GM18520 (cell line): ENCODE data around the gene TMEM271.
"Not testable (repeated sequence)": the region's sequence is repeated elsewhere in the genome, so short reads cannot be mapped to it uniquely, and the experiment has no call there.

Experiments used
- ATAC-seq: cut with Tn5 transposase; IDR thresholded peaks from one replicate; pipeline ENCODE4 v1.9.1; 2021; ENCODE audit not compliant: unreplicated experiment

The TMEM271 gene

DNA sequence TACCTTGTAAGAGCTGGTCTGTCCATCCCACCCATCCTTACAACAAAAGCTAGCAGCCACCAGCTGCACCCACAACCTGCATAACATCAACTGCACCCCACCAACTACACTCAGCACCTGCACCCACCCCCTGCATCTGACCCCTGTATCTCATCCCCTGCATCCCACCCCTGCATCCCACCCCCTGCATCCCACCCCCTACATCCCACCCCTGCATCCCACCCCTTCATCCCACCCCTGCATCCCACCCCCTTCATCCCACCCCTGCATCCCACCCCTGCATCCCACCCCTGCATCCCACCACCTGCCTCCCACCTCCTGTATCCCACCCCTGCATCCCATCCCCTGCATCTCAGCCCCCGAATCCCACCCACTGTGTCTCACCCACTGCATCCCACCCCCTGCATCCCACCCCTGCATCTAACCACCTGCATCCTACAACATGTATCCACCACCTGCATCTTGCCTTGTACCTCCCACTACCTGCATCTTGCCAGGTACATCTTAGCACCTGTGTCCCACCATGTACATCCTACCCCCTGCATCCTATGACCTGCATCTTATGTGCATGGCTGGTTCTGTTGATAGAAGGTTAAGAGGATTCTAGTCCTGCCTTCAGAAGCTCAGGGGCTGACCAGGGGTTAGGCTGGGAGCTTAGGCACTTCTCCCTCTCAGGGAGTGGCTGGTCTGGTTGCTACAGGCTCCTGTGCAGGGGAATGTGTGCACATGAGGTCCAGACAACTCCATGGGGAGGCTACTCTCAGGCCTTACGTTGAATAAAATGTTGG is 9.4 kb downstream of the TMEM271 start:
- ATAC-seq = no peak

DNA sequence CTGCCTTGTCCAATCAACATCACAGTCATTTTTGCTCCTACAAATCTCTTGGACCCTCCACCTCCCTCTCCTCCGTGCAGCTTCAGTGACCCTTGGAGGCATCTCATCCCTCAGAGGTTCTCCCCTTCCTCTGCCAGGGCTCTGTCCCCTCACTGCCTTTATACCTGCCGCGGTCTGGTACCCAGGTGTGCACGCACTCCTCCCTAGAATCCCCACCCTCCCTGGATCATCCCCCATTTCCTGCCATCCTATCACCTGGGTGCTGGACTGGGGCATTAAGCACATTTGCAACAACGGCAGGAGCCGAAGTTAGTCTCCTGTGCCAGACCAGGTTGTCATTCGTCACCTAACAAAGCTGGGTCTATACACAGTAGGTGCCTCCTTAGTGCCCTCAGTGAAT is 10.1 kb downstream of the TMEM271 start:
- ATAC-seq = no peak

DNA sequence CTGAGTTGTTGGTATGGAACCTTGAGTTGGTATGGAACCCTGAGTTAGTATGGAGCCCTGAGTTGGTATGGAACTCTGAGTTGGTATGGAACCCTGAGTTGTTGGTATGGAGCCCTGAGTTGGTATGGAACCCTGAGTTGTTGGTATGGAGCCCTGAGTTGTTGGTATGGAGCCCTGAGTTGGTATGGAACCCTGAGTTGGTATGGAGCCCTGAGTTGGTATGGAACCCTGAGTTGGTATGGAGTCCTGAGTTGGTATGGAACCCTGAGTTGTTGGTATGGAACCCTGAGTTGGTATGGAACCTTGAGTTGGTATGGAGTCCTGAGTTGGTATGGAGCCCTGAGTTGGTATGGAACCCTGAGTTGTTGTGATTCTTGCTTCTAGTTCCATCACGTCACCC is 10.5 kb downstream of the TMEM271 start:
- ATAC-seq = not testable (repeated sequence)

DNA sequence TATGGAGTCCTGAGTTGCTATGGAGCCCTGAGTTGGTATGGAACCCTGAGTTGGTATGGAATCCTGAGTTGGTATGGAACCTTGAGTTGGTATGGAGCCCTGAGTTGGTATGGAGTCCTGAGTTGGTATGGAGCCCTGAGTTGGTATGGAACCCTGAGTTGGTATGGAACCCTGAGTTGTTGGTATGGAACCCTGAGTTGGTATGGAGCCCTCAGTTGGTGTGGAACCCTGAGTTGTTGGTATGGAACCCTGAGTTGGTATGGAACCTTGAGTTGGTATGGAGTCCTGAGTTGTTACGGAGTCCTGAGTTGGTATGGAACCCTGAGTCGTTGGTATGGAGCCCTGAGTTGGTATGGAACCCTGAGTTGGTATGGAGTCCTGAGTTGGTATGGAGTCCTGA is 13.6 kb downstream of the TMEM271 start:
- not testable (repeated sequence) for ATAC-seq

DNA sequence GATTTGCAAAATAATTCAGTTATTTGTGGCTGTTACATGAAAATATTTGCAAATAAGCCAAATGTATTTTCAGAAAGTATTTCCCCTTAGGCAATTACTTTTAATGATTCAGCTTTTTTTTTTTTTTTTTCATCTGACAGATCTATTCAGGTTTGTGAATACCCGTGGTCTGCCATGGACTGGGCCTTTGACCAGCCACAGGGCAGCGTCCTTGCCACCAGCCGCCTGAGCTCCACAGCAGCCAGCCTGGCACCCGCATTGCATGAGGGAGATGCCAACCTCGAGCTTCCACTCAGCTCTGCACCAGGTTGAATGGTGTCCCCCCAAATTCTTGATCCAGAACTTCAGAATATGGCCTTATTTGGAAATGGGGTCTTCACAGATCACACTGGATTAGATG is 14.7 kb downstream of the TMEM271 start:
- ATAC-seq = no peak

DNA sequence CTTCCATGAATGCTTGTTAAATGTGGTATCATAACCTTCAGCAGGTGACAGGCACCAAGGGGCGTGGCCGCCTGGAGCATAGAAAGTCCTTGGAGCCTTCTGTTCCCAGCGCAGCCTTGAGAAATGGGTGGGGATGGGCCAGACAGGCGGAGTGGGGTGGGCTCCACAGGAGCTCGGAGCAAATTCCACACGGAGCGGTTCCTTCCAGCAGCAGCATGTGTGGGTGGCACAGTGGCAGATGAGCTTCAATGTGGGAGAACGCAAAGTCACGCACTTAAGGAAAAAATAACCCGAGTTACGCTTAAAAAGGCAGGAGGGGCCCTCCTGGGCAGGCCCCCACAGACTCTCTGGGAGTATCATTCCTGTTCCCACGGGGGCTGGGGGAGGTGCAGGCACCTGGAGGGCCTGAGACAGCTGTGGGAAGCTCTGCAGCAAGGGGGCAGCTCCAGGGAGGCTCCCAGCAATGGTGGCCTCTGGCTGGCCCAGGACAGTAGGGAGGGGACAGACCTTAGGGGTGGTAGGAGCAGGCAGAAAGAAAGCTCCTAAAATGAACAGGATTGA is 15.3 kb downstream of the TMEM271 start:
- ATAC-seq = no peak

DNA sequence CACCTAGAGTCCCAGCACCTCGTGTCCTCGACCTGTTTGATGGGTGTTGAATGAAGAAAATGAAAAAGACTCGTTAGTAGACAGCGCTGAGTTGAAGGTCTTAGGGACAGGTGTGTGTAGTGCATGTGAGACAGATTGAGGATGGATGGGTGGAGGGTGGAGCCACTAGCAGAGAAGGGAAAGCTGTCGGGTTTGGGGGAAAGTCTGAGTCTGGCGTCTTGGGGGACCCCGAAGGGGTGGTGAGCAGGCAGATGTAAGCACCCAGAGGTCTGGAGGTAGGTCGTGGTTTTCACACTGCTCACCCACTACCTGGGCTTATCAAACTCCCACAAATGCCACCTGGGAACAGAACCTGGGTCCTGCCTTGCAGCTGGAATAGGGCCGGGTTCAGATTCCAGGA is 16.0 kb downstream of the TMEM271 start:
- ATAC-seq = no peak

DNA sequence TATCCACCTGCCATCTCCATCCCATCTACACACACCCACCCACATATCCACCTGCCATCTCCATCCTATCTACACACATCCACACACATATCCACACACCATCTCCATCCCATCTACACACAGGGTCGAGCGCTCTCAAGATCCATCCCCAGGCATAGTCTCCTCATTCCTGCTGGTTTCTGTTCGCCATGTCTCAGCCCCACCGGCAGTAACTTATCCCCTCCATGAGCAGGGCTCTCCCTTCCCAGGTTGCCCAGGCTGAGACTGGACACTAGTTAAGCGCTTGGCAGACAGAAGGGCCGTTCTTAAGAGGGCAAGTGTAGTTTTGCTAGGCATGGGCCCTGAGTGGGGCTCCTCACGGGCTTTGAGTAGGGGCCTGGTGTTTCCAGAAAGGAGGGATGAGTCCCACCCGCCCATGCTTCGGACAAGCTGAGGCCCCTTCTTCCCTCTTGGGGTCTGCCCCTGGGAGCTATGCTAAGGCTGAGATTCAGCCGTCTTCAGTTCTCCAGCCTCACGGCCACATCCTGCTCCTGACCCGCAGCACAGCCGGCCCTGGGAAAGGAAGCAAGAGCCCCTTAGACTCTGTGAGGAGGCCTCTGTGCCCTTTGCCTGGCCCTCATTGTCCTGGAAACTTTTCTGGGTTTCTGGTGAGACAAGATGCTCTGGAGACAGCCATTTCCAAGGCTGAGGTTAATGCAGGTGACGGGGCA is 20.4 kb downstream of the TMEM271 start:
- no peak for ATAC-seq

DNA sequence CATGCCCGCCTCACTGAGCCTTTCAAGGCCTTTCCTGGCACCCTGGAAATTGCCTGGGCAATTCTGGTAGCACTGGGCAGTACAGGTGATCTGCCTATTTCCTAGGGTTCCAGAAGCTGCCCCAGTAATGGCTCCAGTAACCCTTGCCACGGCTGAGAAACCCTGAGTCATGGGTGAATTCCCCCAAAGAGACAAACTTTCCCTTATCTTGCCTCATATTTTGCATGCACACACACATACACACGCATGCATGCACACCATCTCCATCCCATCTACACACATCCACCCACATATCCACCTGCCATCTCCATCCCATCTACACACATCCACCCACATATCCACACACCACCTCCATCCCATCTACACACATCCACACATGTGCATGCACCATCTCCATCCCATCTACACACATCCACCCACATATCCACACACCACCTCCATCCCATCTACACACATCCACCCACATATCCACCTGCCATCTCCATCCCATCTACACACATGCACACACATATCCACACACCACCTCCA is 21.2 kb downstream of the TMEM271 start:
- not testable (repeated sequence) for ATAC-seq

DNA sequence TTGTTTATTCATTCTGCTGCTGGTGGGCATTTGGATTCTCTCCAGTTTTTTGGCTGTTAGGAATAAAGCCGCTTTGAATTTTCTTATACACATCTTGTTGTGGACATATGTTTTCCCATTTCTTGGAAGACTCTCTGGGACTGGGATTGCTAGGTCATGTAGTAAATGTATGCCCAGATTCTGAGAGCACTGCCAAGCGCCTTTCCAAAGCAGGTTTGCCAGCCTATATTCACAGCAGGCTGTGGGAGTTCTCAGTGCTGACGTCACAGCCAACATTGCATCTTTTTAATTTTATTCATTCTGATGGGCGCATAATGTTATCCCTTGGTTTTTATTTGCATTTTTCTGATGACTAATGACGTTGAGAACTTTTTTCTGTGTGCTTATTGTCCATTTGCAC is 24.1 kb downstream of the TMEM271 start:
- ATAC-seq = no peak

DNA sequence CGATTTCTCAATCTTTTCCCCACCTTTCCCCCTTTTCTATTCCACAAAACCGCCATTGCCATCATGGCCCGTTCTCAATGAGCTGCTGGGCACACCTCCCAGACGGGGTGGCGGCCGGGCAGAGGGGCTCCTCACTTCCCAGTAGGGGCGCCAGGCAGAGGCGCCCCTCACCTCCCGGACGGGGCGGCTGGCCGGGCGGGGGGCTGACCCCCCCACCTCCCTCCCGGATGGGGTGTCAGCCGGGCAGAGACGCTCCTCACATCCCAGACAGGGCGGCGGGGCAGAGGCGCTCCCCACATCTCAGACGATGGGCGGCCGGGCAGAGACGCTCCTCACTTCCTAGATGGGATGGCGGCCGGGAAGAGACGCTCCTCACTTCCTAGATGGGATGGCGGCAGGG is 25.8 kb downstream of the TMEM271 start:
- not testable (repeated sequence) for ATAC-seq

DNA sequence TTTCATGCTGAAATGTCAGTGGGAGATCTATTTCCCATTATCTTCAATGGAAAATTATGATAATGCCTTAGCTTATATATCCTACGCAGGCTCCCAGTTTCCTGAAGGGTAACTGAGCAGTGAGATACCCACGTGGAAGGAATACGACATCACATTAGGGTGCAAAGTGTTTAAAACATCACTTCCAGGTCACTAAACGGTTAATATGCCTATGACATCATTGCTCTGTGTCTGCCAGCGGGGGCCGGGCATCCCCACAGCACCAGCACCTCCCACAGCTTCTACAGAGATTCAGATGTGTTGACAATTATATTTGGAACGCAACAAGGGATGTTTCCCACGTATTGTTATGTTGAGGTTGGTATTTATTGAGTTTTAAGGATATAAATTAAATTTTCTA is 27.1 kb downstream of the TMEM271 start:
- ATAC-seq = no peak

DNA sequence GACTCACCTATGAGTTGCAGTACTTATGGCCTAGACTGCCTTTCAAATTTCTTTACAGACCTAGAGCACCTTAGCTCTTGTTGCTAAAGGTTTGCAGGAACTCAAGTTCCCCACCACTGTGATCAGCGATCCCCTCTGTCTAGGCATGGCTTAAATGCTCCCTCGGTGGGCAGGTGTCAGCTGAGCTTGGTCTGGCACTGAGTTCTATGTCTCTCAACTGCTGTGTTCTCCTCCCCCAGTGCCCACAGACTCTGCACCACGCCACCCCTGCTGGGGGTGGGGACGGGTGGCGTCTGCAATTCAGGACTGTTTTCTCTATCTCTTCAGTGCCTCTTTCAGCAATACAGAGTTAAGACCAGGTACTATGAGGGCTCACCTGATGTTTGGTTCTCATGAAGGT is 30.5 kb downstream of the TMEM271 start:
- no peak for ATAC-seq

DNA sequence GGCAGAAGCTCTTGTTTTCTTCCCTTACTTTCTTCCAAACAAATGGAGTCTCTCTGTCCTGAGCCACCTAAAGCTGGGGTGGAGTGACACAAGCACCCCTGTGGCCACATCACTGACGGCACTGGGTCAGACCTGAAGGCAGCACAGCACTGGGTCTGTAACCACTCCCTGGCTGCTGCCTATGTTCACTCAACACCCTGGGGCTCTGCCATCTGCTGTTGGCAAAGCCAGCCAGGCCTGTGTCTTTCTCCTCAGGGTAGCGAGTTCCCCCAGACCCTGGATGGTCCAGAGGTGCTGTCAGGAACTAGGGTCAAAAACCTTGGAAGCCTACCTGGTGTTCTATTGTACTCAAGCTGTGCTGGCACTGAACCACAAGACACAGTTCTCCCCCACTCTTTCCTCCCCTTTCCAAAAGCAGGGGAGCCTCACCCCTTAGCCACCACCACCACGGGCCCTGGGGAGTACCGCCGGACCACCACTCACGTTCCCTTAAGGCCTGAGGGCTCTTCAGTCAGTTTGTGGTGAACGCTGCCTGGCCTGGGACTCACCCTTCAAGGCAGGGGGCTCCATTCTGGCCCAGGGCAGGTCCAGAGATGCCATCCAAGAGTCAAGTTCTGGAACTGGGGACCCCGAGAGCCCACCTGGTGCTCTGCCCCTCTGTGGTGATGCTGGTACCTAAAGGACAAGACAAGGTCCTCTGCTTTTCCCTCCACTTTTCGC is 31.5 kb downstream of the TMEM271 start:
- ATAC-seq = no peak

DNA sequence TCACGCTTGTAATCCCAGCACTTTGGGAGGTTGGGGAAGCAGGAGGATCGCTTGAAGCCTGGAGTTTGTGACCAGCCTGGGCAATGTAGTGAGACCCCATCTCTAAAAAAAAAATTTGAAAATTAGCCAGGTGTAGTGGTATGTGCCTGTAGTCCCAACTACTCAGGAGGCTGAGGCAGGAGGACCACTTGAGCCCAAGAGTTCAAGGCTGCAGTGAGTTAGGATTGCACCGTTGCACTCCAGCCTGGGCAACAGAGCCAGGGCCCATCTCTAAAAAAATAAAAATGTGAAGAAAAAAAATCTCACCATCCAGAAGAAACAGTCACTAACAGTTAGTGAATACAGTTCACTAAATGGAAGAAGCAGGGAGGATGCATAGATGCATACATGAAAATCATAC is 34.8 kb downstream of the TMEM271 start:
- no peak for ATAC-seq

DNA sequence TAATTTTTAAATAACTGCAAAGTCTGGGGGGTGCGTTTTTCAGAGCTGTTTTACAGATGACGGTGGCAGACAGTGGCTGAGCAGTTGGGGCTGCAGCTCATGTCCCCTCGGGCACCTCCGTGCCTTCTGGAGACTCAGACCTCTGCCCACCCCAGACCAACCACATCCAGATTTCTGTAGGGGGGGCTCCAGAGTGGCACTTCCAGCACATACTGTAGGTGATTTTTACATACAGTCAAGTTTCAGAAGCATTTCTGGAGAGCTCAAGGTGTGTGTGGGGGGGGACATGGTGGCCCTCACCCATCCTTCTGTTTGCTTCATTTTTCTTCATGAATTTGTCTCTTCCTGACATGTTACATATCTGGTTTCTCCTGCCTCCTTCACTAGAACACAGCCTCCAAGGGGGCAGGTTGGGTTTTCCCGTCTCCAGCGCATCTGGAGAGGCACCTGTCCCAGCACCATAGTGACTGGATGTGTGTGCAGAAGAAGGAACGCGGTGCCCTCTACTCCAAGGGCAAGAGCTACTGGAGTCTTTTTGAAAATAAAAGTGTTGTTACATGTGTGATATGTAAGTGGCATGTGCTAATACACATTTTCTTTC is 37.5 kb downstream of the TMEM271 start:
- no peak for ATAC-seq

DNA sequence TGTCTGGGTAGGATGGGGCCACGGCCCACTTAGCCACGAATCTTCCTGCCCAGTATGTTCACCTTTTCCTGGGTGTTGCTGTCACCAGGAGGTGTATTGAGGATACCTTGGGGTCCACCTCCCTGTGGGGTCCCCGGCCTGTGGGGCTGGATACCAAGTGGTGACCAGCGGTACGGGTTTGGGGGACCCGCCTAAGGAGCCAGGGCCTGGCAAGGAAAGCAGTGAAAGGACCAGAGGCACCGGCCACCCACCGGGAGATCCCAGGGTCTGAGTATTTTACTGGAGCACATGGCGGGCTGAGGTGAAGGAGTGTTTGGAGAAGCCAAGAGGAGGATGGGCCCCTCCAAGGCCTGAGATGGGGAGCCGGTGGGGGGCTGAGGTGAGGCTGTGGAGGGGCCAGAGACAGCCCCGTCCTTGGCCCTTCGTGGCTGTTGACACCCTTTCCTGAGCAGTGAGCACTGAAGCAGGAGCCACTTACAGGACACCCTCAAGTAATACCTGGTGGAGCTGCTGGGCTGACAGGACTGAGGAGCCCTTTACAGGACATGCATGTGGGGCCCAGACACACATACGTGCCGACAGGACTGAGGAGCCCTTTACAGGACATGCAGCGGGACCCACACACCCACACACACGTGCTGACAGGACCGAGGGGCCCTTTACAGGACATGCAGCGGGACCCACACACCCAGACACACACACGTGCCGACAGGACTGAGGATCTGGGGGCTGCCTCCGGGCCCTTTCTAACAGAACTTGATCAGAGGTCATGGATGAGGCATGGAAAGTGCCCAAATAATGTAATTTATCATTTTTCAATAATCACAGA is 38.4 kb downstream of the TMEM271 start:
- no peak for ATAC-seq

DNA sequence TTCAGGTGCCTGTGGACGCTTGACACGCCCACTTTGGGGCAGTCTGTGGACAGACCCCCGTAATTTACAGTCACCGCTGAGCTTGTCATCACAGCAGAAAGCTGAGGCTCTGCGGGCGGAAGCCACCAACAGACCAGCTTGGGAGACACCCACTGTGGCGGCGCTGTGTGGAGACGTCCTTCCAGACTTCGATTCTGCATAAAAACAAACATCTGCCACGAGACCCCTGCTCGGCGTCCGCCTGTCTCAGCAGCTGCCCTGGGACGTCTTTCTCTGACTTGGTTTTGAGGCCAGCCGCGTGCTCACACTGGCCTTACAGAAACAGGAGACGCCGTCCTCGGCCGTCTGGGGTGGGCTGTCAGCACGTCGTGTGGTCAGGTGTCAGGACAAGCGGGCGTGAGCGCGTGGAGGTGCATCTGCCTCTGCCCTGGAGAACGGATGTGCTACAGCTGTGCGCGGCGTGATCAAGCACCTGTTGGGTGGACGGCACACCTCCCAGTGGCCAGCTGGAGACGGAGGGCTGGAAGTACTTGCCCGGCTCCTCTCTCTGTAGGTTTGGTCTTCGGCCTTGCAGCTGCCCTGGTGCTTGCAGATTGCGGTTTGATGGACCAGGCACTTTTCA is 39.6 kb downstream of the TMEM271 start:
- no peak for ATAC-seq

DNA sequence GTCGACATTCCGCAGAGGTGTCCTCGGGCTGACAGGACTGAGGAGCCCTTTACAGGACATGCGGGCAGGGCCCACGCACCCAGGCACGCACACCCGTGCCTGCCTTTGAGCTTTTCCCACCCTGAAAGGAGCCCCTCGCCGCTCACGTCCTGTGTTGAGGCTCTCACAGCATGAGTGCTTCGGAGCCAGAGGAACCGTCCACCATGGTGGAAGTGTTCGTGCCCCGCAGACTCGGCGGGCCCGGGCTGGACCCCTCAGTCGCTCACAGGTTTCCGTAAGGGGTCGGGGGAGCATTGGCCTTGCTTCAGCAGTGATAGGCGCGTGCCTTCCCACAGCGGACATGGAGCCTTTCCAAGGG is 40.2 kb downstream of the TMEM271 start:
- no peak for ATAC-seq
